Suppressor macrophage treated with lipopolysaccharide for 1 hour (primary cell): ENCODE data around the gene PCGF3.
"Not testable (repeated sequence)": the region's sequence is repeated elsewhere in the genome, so short reads cannot be mapped to it uniquely, and the experiment has no call there.

Source experiments
- DNase-seq, 3 donors: peaks; one replicate each; pipeline ENCODE4 v3.0.0-alpha.2; 2020 to 2022

PCGF3 gene

GRCh38 chr4:669806-670559 lies 35.6 kb upstream of the PCGF3 start:
- not testable (repeated sequence) for DNase-seq

GRCh38 chr4:671769-672168 lies 33.9 kb upstream of the PCGF3 start:
- DNase-seq = no peak

GRCh38 chr4:673349-674091 lies 32.1 kb upstream of the PCGF3 start:
- peak; percentile 37 to 76 (median 52) for DNase-seq

GRCh38 chr4:674172-675035 lies 31.2 kb upstream of the PCGF3 start, which contains the start of the genes ATP5ME and MYL5:
TSS of gene ATP5ME (minus strand) at chr4:674276. CDS start at chr4:674247, 29 bp downstream.
TSS of gene MYL5 (plus strand) at chr4:674542. CDS start at chr4:678027, 3,485 bp downstream.
- DNase-seq = peak; percentile 97 to 99 (median 99)

DNA sequence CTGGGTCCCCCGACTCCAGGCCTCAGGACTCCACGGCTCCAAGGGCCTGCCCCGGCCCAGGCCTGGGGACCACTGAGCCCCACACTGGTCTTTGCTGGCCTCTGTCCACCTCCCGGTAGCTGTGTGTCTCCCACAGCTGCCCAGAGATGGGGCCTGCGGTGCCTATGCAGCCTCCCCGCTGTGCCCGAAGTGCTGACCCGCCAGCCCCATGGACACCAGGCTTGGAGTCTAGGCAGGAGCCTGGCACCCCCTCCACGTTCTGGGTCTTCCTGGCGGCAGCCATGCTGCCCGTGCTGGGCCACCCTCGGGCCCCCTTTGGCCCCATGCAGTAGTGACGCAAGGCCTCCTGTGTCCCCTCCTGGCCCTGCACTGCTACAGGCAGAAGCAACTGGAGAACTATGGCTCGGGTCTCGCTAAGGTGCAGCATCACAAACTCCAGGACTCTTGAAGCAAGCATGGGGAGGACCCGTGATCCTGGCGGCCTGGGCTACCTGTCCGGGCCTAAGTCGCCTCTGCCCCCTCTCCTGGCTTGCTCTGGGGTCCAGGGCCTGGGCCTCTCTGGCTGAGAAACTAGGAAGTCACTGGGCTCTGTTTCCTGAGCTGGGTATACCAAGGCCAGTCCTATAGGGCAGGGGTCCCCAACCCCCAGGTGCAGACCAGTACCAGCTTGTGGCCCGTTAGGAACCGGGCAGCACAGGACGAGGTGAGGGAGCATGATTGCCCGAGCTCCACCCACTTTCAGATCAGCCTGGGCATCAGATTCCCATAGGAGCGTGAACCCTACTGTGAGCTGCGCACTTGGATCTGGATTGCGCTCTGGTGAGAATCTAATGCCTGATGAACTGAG lies 30.4 kb upstream of the PCGF3 start:
- DNase-seq = no peak

- no peak for DNase-seq
Observed at GRCh38 chr4:675980-676870, 29.4 kb upstream of the PCGF3 start.

GRCh38 chr4:676871-677235 lies 28.8 kb upstream of the PCGF3 start:
- DNase-seq = no peak

DNA sequence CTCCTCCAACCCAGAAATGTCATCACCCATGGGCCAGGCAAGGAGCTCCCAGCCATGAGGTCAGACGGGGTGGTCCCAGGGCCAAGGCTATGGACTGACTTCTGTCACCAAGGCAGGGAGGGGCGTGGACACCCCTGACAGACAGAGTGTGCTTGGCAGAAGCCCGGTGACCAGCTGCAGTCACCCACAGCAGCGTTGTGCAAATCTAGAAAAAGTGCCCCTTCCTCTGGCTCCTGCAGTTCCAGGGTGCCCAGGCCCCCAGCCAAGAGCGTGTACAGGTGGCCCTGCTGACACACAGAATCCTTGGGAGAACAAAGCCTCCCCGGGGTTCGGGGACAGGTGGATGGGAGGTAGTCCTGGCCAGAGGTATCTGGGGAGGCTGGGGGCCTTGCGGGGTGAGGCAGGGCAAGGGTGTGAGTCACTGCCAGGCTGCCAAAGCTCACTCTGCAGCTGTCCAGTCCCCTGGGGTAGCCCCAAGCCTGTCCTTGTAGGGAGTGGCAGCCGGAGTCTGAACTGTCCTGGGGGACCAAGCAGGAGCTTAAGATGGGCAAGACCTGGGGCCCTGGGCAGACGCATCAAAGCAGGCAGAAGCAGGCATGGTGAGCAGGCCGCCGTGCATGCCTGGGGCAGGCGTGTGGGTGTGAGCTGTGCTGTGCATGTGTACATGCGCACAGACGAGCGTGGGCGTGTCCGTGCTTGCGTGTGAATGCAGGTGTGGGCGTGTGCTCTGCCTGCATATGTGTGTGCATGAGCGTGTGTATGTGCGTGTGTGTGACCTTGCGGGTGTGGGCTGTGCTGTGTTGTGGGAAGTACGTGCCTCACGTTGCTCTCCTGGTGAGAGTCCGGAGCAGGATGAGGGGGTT lies 28.0 kb upstream of the PCGF3 start:
- peak in 1 of 3 donors; percentile 7 for DNase-seq

GRCh38 chr4:678331-679103 lies 27.1 kb upstream of the PCGF3 start:
- no peak for DNase-seq

DNA sequence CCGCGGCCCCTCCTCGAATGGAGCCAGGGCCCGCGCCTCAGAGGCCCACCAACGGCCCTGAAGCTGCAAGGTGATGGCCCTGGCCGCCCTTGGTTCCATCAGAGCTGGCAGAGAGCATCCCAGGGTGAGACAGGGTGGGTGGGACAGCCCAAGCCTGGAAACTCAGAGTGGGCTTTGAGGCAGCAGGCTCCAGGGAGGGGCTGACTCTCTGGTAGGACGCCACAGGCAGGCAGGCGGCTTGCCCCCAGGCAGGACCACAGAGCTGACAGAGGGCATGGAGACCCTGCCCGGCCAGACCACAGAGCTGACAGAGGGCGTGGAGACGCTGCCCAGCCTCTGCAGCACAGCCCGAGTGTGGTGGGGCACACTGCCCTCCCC lies 26.5 kb upstream of the PCGF3 start:
- no peak for DNase-seq

DNA sequence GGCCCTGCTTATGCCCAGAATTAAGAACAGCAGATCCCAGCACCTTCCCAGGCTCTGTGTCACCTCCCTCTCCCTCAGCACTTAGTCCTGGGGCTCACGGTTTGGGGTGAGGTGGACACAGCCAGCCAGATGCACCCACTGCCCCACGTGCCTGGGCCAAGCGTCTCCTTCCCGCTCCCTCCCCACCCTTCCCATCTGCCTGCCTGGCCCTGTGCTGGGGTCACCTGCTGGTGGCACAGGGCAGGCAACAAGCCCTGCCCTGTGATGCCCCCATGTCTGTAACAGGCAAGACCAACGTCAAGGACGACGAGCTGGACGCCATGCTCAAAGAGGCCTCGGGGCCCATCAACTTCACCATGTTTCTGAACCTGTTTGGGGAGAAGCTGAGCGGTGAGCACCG lies 26.0 kb upstream of the PCGF3 start:
- no peak for DNase-seq

- no peak for DNase-seq
Observed at GRCh38 chr4:680091-680490, 25.5 kb upstream of the PCGF3 start.

DNA sequence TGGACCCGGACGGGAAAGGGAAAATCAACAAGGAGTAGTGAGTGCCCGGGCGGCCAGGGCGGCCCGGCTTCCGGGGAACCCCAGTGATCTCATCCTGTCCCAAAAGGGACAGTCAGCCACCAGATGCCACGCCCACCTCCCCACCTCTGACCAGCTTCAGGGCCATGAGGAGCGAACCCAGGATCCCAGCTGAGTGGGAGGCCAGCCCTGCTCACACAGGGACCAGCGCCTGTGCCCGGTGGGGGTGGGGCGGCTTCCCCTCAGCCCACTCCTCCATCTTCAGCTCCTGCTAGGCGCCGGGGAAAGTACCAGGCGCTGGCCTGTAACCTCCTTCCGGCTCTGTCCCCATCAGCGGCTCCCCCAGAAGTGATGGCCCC lies 25.1 kb upstream of the PCGF3 start:
- DNase-seq = peak; percentile 79 to 94 (median 82)

DNA sequence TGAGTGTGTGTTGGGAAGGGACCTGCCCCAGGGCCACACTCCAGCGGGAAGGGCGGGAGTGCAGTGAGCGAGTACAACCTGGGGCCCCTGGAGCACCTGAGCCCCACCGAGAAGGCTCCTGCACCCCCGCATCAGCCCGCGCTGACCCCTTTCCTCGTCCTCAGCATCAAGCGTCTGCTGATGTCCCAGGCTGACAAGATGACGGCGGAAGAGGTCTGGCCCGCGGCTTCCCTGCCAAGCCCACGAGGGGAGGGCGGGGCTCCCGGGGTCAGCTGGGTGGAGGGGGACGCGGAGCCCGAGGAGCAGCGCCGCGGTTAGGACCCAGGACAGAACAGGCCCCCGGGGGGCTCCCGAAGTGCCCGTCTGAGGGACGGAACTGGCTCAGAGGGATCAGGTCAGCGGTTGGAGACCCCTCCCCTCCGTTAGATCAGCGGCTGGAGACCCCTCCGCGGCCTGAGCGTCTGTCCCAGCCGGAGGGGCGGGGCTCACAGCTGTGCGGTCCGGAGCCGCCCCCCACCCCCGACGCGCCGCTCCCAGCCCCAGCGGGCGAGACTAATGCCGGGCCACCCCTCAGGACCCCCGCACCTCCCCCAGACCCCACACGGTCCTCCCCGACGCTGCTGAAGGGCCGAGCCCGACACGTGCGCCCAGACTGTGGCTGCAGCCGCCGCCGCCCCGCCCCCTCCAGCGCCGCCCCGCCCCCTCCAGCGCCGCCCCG lies 24.5 kb upstream of the PCGF3 start:
- peak; percentile 42 to 77 (median 49) for DNase-seq

DNA sequence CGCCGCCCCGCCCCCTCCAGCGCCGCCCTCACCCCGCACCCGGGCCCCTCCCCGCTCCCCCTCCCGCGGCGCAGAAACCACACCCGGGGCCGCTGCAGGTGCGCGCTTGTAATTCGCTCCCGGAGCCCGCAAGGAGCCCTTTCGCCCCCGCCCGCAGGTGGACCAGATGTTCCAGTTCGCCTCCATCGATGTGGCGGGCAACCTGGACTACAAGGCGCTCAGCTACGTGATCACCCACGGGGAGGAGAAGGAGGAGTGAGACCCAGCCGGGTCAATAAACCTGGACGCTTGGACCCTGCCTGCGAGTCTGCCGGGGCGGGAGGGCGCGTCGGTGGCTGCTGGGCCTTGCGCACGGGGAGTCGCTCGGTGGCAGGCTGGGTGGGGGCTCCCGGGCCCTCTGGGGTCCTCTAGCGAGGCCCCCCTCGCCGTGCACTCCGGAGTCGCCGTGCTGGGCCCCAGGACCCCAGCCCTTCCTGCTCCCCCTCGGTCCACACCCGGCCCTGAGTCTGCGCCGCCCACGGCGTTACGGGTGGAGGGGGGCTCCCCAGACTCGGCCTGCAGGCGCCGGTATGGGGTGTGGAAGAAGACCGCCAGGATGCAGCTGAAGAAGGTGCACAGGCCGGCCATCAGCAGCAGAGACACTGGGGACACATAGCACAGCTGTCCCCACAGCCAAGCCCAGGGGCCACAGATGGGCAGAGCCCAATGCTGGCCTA lies 23.7 kb upstream of the PCGF3 start:
- DNase-seq = peak in 1 of 3 donors; percentile 19

GRCh38 chr4:682490-683172 lies 23.0 kb upstream of the PCGF3 start:
- no peak for DNase-seq

- DNase-seq = no peak
Observed at GRCh38 chr4:683247-683897, 22.3 kb upstream of the PCGF3 start.
